Neural cell (in vitro differentiated cells): ENCODE measurements around the gene PPP2R2D.

ENCODE experiments used
- EP300 ChIP-seq: fragments of 450-650 bp; conservative IDR thresholded peaks from 2 replicates; pipeline ENCODE4 v1.6.1; 2014; ENCODE audit warnings: antibody characterized with exemption, mild to moderate bottlenecking, moderate library complexity; ENCODE audit not compliant: poor library complexity, severe bottlenecking
- EZH2 ChIP-seq: fragments of 200-600, 300-800 bp; shearing (Covaris generic), sonication (generic); IDR thresholded peaks from 2 replicates; pipeline ENCODE4 v1.6.1; 2014; ENCODE audit warnings: antibody characterized with exemption, low read length, borderline replicate concordance, mild to moderate bottlenecking; ENCODE audit not compliant: insufficient read depth, poor library complexity, severe bottlenecking
- MXI1 ChIP-seq: fragments of 450-650 bp; conservative IDR thresholded peaks from 2 replicates; pipeline ENCODE4 v1.6.1; 2014; ENCODE audit warnings: antibody characterized with exemption, mild to moderate bottlenecking; ENCODE audit not compliant: poor library complexity, severe bottlenecking
- POLR2AphosphoS5 ChIP-seq: IDR thresholded peaks from 2 replicates; pipeline ENCODE4 v1.6.1; 2012
- RAD21 ChIP-seq: fragments of 450-650 bp; conservative IDR thresholded peaks from 2 replicates; pipeline ENCODE4 v1.6.1; 2014; ENCODE audit warnings: antibody characterized with exemption, mild to moderate bottlenecking, moderate library complexity
- REST ChIP-seq: IDR thresholded peaks from 2 replicates; pipeline ENCODE4 v1.6.1; 2012; ENCODE audit warnings: borderline replicate concordance
- TAF1 ChIP-seq: IDR thresholded peaks from 2 replicates; pipeline ENCODE4 v1.6.1; 2012; ENCODE audit warnings: low read depth
- TF ChIP-seq, protein P1 (sequence below): fragments of 450-650 bp; IDR thresholded peaks from 2 replicates; pipeline ENCODE4 v1.5.1; 2014; ENCODE audit warnings: antibody characterized with exemption, mild to moderate bottlenecking, moderate library complexity; ENCODE audit not compliant: poor library complexity, severe bottlenecking

DNA sequence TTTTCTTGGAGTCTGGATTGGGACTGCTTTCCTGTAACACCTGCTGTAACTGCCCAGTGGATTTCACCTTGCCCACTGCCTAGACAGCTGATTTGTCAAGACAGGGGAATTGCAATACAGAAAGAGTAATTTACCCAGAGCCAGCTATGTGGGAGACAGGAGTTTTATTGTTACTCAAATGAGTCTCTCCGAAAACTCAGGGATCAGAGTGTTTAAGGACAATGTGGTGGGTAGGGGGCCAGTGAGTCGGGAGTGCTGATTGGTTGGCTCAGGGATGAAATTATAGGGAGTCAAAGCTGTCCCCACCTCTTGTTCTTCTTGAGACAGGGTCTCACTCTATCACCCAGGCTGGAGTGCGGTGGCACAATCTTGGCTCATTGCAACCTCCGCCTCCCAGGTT is 106.2 kb downstream of the PPP2R2D start:
- TF ChIP-seq, protein P1, sequence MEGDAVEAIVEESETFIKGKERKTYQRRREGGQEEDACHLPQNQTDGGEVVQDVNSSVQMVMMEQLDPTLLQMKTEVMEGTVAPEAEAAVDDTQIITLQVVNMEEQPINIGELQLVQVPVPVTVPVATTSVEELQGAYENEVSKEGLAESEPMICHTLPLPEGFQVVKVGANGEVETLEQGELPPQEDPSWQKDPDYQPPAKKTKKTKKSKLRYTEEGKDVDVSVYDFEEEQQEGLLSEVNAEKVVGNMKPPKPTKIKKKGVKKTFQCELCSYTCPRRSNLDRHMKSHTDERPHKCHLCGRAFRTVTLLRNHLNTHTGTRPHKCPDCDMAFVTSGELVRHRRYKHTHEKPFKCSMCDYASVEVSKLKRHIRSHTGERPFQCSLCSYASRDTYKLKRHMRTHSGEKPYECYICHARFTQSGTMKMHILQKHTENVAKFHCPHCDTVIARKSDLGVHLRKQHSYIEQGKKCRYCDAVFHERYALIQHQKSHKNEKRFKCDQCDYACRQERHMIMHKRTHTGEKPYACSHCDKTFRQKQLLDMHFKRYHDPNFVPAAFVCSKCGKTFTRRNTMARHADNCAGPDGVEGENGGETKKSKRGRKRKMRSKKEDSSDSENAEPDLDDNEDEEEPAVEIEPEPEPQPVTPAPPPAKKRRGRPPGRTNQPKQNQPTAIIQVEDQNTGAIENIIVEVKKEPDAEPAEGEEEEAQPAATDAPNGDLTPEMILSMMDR = no peak
- no peak for TF ChIP-seq RAD21
- TF ChIP-seq EP300 = no peak
- TF ChIP-seq POLR2AphosphoS5 = no peak
- no peak for TF ChIP-seq EZH2
- TF ChIP-seq TAF1 = no peak
- no peak for TF ChIP-seq REST
- no peak for TF ChIP-seq MXI1
